ENCODE data around the gene C2orf80. TPM values are rescaled to one million over a fixed set of nuclear protein-coding genes. Genes with fewer than 3 reads are reported as not detected.

The C2orf80 gene
- total and polyA plus RNA-seq, 2 experiments from 2014 or later = not detected

DNA sequence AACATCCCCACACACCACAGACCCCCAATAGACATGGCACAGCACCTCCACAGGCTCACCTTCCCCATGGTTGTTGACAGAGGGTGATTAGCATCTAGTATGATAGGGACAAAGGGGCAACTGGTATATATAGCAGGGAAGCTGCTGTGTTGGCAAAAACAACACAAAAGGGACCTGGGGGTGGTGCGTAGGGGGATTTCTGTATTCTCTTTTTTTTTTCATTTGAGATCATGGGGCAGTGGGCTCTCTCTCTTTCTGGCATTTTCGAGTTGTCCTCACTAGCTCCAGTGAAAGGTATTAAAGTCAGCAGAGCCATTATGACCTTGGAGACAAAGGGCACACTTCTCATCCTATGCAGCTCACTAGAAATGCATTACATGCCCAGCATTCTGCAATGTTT, 26.3 kb downstream of the C2orf80 start, which contains the start of gene CRYGA:
Gene CRYGA (minus strand): TSS at position 101 of the 400 bp plus-strand sequence. CDS start 33 bp downstream, at position 68.
- no peak for DNase-seq (ENCODE audit: low spot score)
- H2AFZ ChIP-seq = no peak within 1 kb of the TSS

DNA sequence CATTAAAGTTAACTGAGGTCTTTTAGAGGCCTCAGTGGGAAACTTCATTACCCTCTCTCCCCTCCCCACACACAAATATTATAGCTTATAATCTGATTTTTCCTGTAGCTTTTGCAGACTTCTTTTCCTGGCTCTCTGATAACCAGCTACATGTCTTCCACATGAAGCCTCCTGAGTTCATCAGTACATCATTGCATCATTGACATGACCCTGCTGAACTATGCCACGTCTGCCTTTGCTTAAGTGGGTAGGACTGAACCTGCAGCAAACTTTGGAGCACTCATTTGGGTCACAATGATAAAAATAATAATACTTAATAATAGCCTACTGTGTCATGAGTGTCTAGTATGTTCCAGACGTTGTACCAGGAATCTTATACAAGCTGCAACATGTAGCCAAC, 33.4 kb downstream of the C2orf80 start:
- Histone ChIP-seq H3K36me3 (replicated peaks; ENCODE audit: insufficient read depth, low read depth) (no peaks in the 10 kb centered on the region), H3K4me1 (ENCODE audit: insufficient read depth) (no peaks in the 10 kb centered on the region), H2AFZ (no peak overlapping the region), H3K27me3 (no peaks in the 10 kb centered on the region), H3K9me3 (ENCODE audit: low read depth) (no peaks in the 10 kb centered on the region), H3K27ac (no peak overlapping the region), H3K4me3 (no peak overlapping the region), H3K9me2 (replicated peaks; ENCODE audit: insufficient read depth) (no peaks in the 10 kb centered on the region), H3K79me2 (no peaks in the 10 kb centered on the region), H4K20me1 (ENCODE audit: insufficient read depth, poor library complexity, severe bottlenecking) (no peaks in the 10 kb centered on the region), H3K4me2 (no peak overlapping the region)
- DNase-seq (ENCODE audit: low spot score) = no peak
- 90% methylated on average over 2 of the region's 2 CpGs for WGBS (ENCODE audit: low lambda C conversion rate, missing lambda C conversion rate)
- TF ChIP-seq CTCF (IDR thresholded peaks at IDR 0.05; ENCODE audit: poor library complexity) (no peak), EZH2 (IDR thresholded peaks at IDR 0.05; ENCODE audit: borderline replicate concordance) (no peak), EZH2phosphoT487 (IDR thresholded peaks at IDR 0.05; ENCODE audit: low read depth, severe bottlenecking, unreplicated experiment) (no peak)

More for the DNA sequence above, 26.3 kb downstream of the C2orf80 start, which contains the start of gene CRYGA:
- H3K79me2 ChIP-seq = no peaks in the 10 kb centered on the region
- no peaks in the 10 kb centered on the region for H3K4me1 ChIP-seq (ENCODE audit: insufficient read depth)
- no peaks in the 10 kb centered on the region for H3K27me3 ChIP-seq
- H4K20me1 ChIP-seq (ENCODE audit: insufficient read depth, poor library complexity, severe bottlenecking) = no peaks in the 10 kb centered on the region
- no peak within 1 kb of the TSS for H3K4me3 ChIP-seq
- H3K36me3 ChIP-seq (replicated peaks; ENCODE audit: insufficient read depth, low read depth) = no peaks in the 10 kb centered on the region
- WGBS (ENCODE audit: low lambda C conversion rate, missing lambda C conversion rate) = 83% methylated on average over 2 of the region's 2 CpGs
- H3K9me2 ChIP-seq (replicated peaks; ENCODE audit: insufficient read depth) = no peaks in the 10 kb centered on the region
- H3K9me3 ChIP-seq (ENCODE audit: low read depth) = no peaks in the 10 kb centered on the region
- TF ChIP-seq EZH2 (IDR thresholded peaks at IDR 0.05; ENCODE audit: borderline replicate concordance) = no peak
- no peak for TF ChIP-seq EZH2phosphoT487 (IDR thresholded peaks at IDR 0.05; ENCODE audit: low read depth, severe bottlenecking, unreplicated experiment)
- TF ChIP-seq CTCF (IDR thresholded peaks at IDR 0.05; ENCODE audit: poor library complexity) = no peak
- H3K4me2 ChIP-seq = no peak within 1 kb of the TSS
- no peak within 1 kb of the TSS for H3K27ac ChIP-seq

DNA sequence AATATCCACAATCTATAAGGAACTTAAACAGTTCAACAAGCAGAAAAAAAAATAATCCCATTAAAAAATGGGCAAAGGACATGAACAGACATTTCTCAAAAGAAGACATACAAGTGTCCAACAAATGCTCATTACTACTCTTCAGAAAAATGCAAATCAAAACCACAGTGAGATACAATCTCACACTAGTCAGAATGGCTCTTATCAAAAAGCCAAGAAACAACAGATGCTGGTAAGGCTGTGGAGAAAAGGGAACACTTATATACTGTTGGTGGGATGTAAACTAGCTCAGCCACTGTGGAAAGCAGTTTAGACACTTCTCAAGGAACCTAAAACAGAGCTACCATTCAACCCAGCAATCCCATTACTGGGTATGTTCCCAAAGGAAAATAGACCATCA, 36.7 kb downstream of the C2orf80 start:
- no peaks in the 10 kb centered on the region for H3K36me3 ChIP-seq (replicated peaks; ENCODE audit: insufficient read depth, low read depth)
- no peaks in the 10 kb centered on the region for H3K4me1 ChIP-seq (ENCODE audit: insufficient read depth)
- no peak for DNase-seq (ENCODE audit: low spot score)
- H4K20me1 ChIP-seq (ENCODE audit: insufficient read depth, poor library complexity, severe bottlenecking) = no peaks in the 10 kb centered on the region
- no peak overlapping the region for H3K27ac ChIP-seq
- no peak overlapping the region for H3K4me2 ChIP-seq
- H3K27me3 ChIP-seq = no peaks in the 10 kb centered on the region
- H3K9me2 ChIP-seq (replicated peaks; ENCODE audit: insufficient read depth) = no peaks in the 10 kb centered on the region
- H3K4me3 ChIP-seq = no peak overlapping the region
- no peaks in the 10 kb centered on the region for H3K9me3 ChIP-seq (ENCODE audit: low read depth)
- no peaks in the 10 kb centered on the region for H3K79me2 ChIP-seq
- TF ChIP-seq EZH2phosphoT487 (IDR thresholded peaks at IDR 0.05; ENCODE audit: low read depth, severe bottlenecking, unreplicated experiment) (no peak), EZH2 (IDR thresholded peaks at IDR 0.05; ENCODE audit: borderline replicate concordance) (no peak), CTCF (IDR thresholded peaks at IDR 0.05; ENCODE audit: poor library complexity) (no peak)
- H2AFZ ChIP-seq = no peak overlapping the region

DNA sequence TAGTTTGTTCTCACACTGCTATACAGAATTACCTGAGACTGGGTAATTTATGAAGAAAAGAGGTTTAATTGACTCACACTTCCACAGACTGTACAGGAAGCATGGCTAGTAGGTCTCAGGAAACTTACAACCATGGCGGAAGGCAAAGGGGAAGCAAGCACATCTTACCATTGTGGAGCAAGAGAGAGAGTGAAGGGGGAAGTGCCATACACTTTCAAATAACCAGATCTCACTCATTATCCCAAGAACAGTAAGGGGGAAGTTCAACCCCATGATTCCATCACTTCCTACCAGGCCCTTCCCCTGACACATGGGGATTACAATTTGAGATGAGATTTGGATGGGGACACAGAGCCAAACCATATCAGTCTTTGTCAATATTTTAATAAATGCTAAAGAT, 38.9 kb downstream of the C2orf80 start:
- no peak overlapping the region for H3K4me2 ChIP-seq
- H2AFZ ChIP-seq = no peak overlapping the region
- no peaks in the 10 kb centered on the region for H3K9me3 ChIP-seq (ENCODE audit: low read depth)
- no peaks in the 10 kb centered on the region for H3K4me1 ChIP-seq (ENCODE audit: insufficient read depth)
- WGBS (ENCODE audit: low lambda C conversion rate, missing lambda C conversion rate) = 100% methylated on average over 1 of the region's 1 CpG
- no peaks in the 10 kb centered on the region for H3K27me3 ChIP-seq
- no peak overlapping the region for H3K4me3 ChIP-seq
- TF ChIP-seq EZH2 (IDR thresholded peaks at IDR 0.05; ENCODE audit: borderline replicate concordance) (no peak), EZH2phosphoT487 (IDR thresholded peaks at IDR 0.05; ENCODE audit: low read depth, severe bottlenecking, unreplicated experiment) (no peak), CTCF (IDR thresholded peaks at IDR 0.05; ENCODE audit: poor library complexity) (no peak)
- no peak for DNase-seq (ENCODE audit: low spot score)
- no peaks in the 10 kb centered on the region for H3K36me3 ChIP-seq (replicated peaks; ENCODE audit: insufficient read depth, low read depth)
- no peak overlapping the region for H3K27ac ChIP-seq
- no peaks in the 10 kb centered on the region for H3K79me2 ChIP-seq
- H4K20me1 ChIP-seq (ENCODE audit: insufficient read depth, poor library complexity, severe bottlenecking) = no peaks in the 10 kb centered on the region
- no peaks in the 10 kb centered on the region for H3K9me2 ChIP-seq (replicated peaks; ENCODE audit: insufficient read depth)
